ENCODE data around the gene CT47C1. TPM values are rescaled to one million over a fixed set of nuclear protein-coding genes. Genes with fewer than 3 reads are reported as not detected.

CT47C1 gene
- total and polyA plus RNA-seq, 10 of the 15 experiments (the other 5 are each of a cell fraction or from before 2014, with no cell fraction given) = not detected

GRCh38 chrX:119095936-119096335 lies 23.1 kb downstream of the CT47C1 start:
- POLR2A ChIA-PET = no interaction called here
- no peak for TF ChIP-seq BRCA1 (IDR thresholded peaks at IDR 0.05; ENCODE audit: low read depth, low read length)
- TF ChIP-seq RUNX3 (IDR thresholded peaks at IDR 0.05; ENCODE audit: low read length) = no peak
- TF ChIP-seq SMAD5 (IDR thresholded peaks at IDR 0.05; ENCODE audit: low read depth) = no peak
- TF ChIP-seq MAX (IDR thresholded peaks at IDR 0.05; ENCODE audit: low read depth, low read length) = no peak
- no peak for TF ChIP-seq MTA3 (IDR thresholded peaks at IDR 0.05; ENCODE audit: borderline replicate concordance, low read length)
- TF ChIP-seq E2F4 (IDR thresholded peaks at IDR 0.05; ENCODE audit: low read depth, low read length) = no peak
- no peak for TF ChIP-seq ZNF592 (IDR thresholded peaks at IDR 0.05)
- no peak for TF ChIP-seq USF2 (IDR thresholded peaks at IDR 0.05; ENCODE audit: borderline replicate concordance, low read depth, low read length)
- TF ChIP-seq ZNF687 (IDR thresholded peaks at IDR 0.05) = no peak
- TF ChIP-seq MEF2A (IDR thresholded peaks at IDR 0.05; ENCODE audit: insufficient read depth, low read depth, low read length) = no peak
- TF ChIP-seq NFXL1 (IDR thresholded peaks at IDR 0.05; ENCODE audit: borderline replicate concordance) = no peak

More at GRCh38 chrX:119095936-119096335, 23.1 kb downstream of the CT47C1 start:
- intact Hi-C loops (cut with micrococcal nuclease; ENCODE audit: unreplicated experiment) (no loop called here), in situ Hi-C loops (cut with MboI) (no loop called here)
- H3K4me3 ChIP-seq = no peak overlapping the region
- H3K4me2 ChIP-seq (ENCODE audit: control insufficient read depth, insufficient read depth) = no peak overlapping the region
- H3K79me2 ChIP-seq (ENCODE audit: control insufficient read depth, insufficient read depth, low read length) = no peaks in the 10 kb centered on the region
- H3K36me3 ChIP-seq (ENCODE audit: control insufficient read depth in 2 of 2, insufficient read depth in 2 of 2, low read length in 1 of 2) = no peaks in the 10 kb centered on the region
- RAD21 ChIA-PET (ENCODE audit: unreplicated experiment) = interaction anchor here (1.1 kb wide), 1 partner anchor 91 kb away, joined by 3 read pairs; no protein-coding TSS in a partner anchor
- no peaks in the 10 kb centered on the region for H4K20me1 ChIP-seq (ENCODE audit: control insufficient read depth, insufficient read depth)
- no peak overlapping the region for H3K9ac ChIP-seq (ENCODE audit: control insufficient read depth, insufficient read depth, low read length)
- no peak overlapping the region for H2AFZ ChIP-seq (ENCODE audit: control insufficient read depth, low read depth, low read length)
- no peak overlapping the region for H3K27ac ChIP-seq (ENCODE audit: control insufficient read depth, insufficient read depth)
- CTCF ChIA-PET = no interaction called here
- no peaks in the 10 kb centered on the region for H3K4me1 ChIP-seq (ENCODE audit: control insufficient read depth, insufficient read depth, low read length)
- no peak for DNase-seq (ENCODE audit: low read depth, low spot score)
- FAIRE-seq = no peak
- no peak for ATAC-seq
- H3K27me3 ChIP-seq (replicated peaks in 1 of 2; ENCODE audit: control insufficient read depth in 2 of 2, insufficient read depth in 2 of 2, low read length in 1 of 2) = peaks cover 0 to 3% of the 10 kb centered on the region in 2 experiments; a peak in 2 of 4 replicates
- SMC1A ChIA-PET (ENCODE audit: uncharacterized antibody, unreplicated experiment) = interaction anchor here (1.2 kb wide), 1 partner anchor 12 kb away, joined by 3 read pairs; no protein-coding TSS in a partner anchor
- H3K9me3 ChIP-seq (replicated peaks; ENCODE audit: control insufficient read depth, insufficient read depth, low read length) = no peaks in the 10 kb centered on the region
- no TSS peak for BruUV-seq (replicated peaks)
